B cell (primary cell): ENCODE data around the gene NCK2.

ENCODE experiments used
- CTCF ChIP-seq: fragments of 200-600 bp; IDR thresholded peaks from one replicate; pipeline ENCODE4 v1.8.0; 2022; ENCODE audit warnings: antibody characterized with exemption, mild to moderate bottlenecking
- EZH2 ChIP-seq: IDR thresholded peaks from 2 replicates; pipeline ENCODE4 v1.6.1; 2012; ENCODE audit warnings: borderline replicate concordance, low read depth, mild to moderate bottlenecking, moderate library complexity, low read length; ENCODE audit not compliant: insufficient read depth, poor library complexity, severe bottlenecking

GRCh38 chr2:105739944-105740530, 4.7 kb upstream of the NCK2 start:
- TF ChIP-seq EZH2 (no peak), CTCF (no peak)
